GM19468 (cell line): ENCODE data around the gene EEF1AKMT3.
"Not testable (repeated sequence)": the region's sequence is repeated elsewhere in the genome, so short reads cannot be mapped to it uniquely, and the experiment has no call there.

ENCODE experiments used
- ATAC-seq: cut with Tn5 transposase; IDR thresholded peaks from one replicate; pipeline ENCODE4 v1.9.1; 2021; ENCODE audit warnings: mild to moderate bottlenecking, moderate library complexity, moderate number of reproducible peaks; ENCODE audit not compliant: unreplicated experiment; ENCODE audit errors: extremely low read depth

Gene EEF1AKMT3

DNA sequence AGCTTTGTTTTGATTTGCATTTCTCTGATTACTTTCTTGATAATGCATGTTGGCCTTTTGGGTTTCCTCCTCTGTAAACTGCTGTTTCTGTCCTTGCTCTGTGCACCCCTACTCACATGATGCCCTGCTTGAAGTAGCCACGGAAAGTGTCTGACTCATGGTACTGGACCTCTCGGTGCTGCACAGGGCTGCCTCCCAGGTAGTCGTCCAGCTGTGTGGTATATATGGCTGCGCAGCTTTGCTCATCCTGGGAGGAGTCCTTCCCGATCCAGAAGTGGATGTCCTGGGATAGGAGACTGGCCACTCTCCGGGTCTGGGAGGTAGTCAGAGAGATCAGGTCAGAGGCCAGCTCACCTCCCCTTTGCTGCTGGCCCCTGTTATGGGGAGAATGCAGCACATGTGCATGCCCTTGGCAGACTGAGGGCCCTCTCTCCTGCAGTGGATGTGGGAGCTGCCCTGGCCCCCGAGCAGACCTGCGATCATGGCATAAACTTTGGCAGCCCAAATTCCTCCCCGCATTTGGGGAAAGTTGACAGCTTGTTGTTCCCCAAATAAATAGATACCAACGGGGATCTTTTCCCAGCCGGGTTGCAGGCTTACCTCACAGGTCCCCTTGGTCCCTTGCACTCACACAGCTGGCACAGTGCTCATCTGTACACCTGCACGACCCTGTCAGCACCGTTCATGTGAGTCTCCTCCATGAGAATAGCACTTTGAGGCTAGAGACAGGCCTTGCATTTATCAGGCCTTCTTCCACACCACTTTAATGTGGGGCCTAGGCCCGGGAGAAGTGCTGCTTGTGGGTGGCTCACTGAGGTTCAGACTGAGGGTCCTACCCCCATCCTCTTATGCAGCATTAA, 40.9 kb downstream of the EEF1AKMT3 start:
- ATAC-seq: no peak

DNA sequence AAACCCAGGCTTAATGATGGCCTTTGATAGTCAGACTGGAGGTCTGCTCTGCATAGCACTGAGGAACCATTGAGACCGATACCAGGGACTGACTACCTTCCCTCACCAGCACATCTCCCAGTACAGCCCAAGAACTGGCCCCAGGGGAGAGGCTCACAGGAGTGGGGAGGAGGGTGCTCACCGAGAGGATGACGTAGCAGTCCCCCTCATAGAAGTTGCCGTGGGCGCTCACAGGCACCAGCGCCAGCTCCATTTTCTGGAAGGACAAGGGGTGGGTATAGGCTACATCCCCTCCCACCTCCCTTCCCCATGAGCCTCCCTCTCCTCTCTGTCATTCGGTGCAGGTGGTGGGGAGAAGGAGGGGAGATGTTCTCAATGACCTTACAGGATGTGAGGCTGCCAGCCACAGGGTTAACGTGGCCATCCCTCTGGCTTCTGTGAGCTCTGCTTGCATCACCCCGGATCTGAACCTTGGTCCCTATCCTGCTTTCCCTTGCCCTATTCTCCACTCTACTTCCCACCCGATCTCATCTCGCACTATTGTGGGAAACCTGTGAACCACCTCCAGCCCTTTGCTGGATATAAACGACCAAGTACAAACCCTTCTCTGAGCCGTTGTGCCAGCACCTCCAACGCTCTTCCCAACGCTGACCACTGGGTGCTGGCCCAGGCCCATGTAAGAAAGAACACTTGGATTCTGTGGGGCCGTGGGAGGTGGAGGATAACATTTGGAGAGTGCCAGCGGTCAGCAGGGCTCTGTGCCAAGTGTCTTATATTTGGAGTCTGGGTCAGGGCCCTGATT, 41.8 kb downstream of the EEF1AKMT3 start:
- ATAC-seq: no peak

DNA sequence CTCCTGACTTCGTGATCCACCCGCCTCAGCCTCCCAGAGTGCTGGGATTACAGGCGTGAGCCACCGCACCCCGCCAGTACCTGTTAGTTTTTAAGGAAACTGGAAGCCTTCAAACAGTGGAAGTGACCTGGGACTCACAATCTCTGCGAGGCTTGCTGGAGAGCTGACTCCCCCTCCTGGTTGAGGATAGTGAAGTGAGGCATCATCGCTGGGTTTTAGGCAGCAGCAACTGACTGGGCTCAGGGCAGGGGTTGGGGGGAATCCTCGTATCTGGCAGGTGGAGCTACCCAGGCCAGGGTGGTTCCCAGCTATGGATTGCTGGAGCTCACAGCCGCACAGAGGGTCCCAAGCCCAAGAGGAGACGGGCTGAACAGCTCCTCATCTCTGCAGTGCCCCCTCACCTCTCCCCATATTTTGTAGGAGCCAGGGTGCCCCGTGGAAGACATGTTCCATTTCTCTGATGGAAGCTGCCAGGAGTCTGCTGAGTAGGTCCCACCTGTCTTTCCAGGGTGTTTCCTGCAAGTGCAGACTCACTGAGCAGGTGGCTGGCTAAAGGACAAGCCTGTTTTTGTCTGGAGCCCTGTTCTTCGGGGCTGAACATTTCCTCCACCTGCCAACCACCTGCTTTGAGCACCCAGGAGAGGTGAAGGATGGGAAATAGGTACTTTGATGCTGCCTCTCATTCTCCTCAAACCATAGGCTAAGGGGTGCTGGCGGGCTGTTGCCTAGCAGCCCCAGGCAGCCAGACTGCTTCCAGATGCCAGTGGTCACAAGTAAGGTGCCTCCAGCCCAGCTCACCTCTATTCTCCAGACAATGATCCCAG, 43.0 kb downstream of the EEF1AKMT3 start:
- ATAC-seq: no peak

DNA sequence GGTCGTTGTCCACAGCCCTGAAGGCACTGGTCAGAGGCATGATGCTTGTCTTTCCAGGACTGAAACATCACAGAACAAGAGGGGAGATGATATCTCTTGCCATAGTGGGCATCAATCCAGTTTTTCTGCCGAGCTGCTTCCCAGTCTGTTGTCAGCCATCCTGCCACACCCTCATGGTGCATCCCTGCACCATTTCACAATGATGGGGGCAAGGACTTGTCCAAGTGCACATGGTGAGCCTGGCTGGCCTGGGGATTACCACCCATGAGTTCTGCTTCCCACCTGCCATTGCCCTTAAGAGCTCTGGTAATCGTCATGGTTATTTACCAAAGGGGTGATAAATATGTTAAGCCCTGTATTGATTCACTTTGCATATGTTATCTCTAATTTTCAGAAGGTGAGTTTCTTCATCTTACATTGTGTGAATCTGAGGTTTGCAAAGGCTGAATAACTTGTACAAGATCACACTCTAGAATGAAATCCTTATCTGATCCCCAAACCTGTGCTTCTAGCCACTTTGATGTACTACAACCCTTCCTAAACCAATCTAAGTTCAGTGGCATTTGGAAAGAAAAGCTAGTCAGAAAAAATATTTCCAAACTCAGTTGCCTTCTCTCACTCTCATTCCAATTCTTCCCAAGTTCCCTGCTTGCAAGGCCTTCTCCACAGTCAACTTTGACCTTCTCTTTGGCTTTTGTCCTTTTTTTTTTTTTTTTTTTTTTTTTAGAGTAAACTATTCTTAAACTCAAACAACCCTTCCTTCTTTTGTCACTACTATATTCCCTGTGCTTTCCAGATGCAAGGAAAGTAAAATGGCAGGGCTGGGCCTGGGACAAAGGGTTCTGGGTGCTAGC, 43.8 kb downstream of the EEF1AKMT3 start:
- no peak for ATAC-seq

DNA sequence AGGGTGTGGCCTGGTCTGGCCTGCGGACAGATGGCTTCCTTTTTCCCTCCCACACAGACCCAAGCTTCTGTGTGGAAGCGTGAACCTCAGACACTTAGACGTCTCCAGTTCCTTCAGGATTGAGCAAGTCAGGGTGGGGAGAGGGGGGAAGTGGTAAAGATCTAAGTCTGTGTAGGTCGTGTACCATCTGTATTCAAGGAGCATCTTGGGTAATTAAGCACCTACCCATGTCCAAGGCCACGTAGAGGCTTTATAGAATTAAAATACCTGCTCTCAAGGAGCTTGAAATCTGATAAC, 44.4 kb downstream of the EEF1AKMT3 start:
- no peak for ATAC-seq

DNA sequence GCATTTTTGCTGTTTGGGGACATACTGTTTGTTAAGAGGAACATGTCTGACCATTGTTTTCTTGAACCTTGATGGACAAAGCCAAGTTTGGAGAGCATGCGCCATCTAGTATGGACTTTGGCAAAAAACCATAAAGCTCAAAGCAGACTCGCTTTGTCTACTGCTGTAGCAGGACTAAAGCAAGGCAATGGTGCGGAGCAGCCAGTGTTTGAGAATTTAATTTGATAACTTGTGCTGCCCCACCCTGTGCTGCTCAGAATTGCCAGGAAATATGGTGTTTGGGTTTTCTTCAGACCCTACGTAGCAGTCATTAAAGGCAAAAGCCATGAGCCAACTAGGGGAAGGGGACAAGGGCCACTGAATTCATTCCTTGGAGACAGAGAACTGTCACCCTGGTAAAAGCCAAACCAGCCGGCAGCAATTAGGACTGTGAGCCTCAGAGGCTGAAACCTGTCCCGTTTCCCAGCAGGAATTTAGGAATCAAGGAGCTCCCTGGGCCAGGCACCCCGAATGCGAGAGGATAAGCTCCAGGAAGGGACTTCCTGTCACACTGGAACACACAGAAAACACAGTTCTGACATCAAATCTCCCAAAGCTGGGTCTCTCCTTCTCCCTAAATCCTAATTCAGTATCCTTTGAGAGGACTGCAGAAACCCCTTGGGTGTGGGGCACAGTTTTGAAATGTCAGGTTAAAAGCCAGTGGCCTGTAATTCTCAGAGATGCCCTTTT, 45.0 kb downstream of the EEF1AKMT3 start:
- no peak for ATAC-seq

DNA sequence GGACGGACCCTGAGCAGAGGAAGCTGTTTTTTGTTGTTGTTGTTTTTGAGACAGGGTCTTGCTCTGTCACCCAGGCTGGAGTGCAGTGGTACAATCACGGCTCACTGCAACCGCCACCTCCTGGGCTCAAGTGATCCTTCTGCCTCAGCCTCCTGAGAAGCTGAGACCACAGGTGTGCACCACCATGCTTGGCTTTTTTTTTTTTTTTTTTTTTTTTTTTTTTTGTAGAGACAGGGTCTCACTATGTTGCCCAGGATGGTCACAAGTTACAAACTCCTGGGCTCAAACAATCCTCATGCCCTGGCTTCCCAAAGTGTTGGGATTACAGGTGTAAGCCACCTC, 45.5 kb downstream of the EEF1AKMT3 start:
- not testable (repeated sequence) for ATAC-seq

DNA sequence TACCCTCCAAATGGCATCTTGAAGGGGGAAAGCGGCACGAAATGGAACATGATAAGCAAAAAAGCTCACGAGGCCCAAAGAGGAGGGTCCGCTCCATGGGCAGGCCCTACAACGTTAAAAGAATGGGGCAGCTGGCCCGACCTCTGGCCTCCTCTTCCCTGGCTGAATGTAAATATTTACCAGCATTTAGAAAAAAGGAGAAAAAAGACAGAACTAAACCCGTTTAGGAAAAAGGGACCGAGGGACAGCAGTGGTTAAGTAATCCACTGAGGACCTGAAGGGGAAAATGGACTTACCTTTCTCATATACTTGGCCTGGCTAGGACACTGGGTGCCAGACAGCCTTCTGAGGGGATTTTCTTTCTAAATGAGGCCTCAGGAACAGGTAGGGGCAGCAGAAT, 47.7 kb downstream of the EEF1AKMT3 start:
- not testable (repeated sequence) for ATAC-seq

DNA sequence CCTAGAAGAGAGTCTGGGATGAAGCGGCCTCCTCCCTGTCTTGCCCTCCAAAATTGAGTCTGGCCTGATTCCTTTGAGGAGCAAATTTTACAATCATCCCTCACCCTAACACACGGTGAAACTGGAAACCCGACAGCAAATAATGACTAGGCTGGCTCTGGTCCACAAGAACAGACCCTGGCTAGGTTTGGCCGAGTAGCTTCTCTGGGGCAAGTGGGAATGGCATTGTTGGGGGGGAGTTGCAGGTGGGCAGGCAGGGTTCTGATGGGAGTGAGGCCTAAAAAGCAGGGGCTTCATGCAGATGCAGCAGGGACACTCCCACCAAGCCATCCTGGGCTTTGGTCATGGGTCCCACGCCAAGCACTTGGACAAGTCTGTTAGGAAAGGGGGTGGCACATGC, 48.6 kb downstream of the EEF1AKMT3 start:
- not testable (repeated sequence) for ATAC-seq

DNA sequence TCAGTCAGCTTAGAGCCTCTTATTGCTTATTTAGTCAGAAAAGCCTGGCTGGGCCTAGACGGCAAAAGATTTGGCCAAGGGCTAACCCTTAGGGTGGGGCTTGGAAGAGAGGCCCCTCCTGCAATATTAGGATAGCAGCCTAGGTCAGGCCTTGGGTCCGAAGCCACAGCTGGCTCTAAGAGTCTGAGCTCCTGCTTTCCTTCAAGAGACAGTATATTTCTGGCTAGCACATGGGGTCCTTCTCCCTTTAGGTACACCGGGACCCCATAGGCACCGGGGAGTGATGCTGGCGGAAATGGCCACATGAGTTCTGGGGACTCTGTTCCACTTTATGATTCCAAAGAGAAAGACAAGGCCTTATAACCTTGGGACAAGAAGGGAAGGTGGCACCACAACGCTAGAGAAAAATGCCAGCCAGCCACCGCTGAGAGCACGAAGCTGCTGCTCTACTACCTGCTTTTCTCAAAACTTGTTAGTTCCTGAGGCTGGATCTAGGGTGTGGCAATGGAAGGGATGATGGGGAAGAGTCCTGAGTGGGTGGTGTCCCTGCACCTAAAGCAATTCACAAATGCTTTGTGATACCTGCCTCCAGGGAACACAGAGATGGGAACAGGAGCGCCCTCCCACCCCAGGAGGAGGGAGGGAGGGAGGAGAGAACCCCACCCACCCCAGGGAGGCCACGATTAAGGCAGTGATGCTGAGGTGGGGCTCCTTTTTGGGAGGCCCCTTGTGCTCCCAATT, 49.2 kb downstream of the EEF1AKMT3 start:
- no peak for ATAC-seq

DNA sequence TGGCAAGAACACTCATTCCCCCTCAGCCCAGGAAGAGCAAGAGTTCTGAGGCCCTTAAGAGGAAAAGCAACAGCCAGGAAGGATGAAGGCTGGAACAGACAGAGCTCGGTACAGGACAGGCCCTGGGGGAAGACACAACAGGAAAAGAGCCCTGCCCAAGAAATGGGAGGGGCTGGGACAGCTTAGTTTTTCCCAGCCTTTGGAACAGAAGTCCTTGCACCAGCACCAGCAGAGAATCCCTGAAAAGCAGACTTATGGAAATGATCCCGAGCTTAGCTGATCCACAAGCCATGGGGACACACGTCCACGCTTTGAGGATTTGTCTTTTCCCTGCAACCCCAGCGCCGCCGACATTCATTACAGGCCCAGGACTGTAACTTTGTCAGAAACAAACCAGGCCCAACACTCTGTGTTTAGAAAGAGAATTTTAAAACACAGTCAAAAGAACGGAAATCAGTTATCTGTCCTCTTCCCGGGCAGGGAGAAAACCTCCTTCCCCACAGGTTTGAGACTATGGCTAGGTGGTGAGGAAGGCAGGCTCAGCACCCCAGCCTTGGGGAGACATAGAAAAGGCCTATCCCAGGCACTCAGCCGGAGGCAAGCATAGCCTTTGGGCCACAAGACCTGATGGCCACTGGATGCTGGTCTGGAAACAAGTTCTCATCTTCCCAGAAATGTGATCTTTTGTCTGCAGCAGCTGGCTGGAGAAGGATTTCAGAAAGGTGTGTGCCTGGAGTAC, 50.1 kb downstream of the EEF1AKMT3 start:
- no peak for ATAC-seq

DNA sequence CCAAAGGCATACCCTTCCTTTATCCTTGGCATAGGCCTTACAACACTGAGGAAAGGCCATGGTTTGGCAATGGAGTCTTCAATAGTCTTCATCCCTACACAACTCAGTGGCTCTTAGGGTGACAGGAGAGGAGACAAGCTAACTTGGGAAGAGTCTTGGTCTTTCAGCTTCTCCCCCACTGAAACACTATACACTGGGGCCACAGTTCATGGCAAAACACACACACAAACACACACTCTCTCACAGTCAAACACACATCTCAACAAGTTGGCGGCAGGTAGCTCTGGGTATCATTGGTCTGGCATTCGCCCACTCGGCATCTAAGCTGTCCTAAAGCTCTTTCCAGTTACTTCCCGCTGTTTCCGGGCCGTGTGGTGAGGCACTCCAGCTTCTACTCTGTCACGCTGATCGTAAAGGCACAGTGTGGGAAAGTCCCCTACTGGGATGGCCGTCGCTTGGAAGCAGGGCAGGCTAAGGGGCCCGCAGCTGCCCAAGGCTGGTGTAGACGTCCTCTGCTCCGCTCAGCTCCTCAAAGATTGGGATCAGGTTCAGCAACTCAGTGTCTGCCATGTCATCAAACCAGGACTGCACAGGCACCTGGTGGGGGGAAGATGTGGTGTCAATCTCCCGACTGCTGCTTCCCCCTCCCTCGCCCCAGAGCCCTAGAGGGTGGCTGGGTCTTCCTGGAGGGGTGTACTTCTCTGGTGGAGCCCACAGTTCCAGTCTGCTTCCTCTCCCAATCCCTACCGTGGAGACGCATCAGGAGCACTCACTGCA, 50.9 kb downstream of the EEF1AKMT3 start:
- no peak for ATAC-seq

DNA sequence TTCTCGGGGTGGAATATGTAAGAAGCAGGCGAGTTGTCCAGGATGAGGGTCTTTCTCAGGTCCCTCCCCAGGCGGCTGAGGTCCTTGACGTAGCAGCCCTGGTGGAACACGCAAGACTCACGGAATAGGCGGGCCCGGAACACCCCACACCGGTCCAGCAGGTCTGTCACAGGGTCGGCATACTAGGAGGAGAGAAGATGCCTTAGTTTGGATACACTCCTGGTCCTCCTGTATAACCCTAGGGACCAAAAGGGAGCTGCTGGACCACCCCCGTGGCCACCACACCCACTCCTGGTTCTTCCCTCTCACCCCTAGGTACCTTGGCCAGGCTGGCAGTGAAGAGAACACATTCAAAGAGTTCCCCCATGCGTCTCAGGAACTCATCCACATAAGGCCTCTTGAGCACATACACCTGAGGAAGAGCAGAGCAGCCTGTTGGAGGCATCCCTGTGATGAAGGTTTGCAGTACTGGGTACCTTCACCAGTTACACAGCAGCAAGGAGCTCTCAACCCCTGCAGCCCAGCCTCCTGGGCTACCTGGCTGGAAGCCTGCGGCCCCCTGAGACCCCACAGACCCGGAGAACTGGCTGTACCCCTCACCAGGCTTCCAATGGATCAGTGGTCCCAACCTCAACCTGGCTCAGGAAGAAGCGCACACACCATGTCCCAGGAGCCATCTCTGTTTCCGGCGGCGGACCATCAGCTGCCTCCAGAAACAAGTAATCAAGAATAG, 51.7 kb downstream of the EEF1AKMT3 start:
- ATAC-seq: no peak

DNA sequence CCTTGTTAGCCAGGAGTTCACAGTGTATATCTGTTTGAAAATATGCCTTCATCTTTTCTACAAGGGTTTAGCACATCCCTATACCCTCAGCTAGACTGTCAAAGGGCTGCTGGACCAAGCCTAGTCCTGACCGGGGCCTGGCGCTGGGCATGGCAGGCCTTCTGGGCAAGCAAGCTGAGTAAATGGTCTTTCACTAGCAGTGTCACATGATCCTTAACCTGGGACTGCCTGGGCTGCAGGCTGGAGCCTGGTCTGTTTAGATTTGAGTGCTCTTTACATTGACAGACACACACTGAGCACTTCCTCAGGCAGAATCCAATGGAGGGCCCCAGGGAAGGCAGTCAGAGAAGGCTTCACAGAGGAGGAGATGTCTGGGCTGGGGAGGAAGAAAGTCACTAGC, 53.0 kb downstream of the EEF1AKMT3 start:
- no peak for ATAC-seq

DNA sequence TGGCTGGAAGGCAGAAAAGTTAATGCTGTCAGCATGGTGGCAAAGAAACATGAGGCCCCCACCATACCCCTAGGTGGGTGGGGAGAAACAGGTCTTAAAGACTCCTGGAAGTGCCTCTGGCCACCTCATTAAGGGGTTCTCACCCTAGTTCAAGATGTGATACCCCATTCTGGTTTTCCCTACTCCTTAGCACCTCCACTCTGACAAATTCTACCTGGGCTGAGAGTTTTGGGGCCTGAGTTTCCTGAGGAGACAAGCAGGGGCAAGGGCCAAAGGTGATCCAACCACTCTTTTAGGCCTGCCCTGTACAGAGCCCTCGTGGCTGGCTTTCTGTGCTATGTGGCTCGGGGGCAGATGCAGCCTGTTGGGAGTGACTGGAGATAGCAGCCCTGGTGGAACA, 54.0 kb downstream of the EEF1AKMT3 start:
- ATAC-seq: no peak

DNA sequence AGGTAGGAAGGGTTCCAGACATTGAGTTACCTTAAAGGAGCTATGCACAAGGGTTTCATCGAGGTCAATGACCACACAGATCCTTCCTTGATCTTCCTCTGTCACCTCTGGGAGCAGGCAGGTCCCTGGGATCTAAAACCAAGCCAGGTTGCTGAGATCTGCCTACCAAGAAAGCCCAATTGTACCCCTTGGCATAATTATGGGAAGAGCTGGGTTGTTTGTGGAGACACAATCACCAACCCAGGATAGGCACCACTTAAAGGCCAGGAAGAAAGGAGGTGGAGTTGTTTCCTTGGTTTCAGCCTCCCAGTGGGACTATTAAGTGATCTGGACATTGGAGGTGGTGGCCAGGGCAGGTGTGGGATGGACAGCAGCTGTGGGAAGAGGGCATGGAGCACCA, 54.6 kb downstream of the EEF1AKMT3 start:
- no peak for ATAC-seq
